NCI-H524 treated with DMSO at 0.1 percent for 48 hours (cell line): ENCODE results near the gene PHF2.

Source experiments
- DNase-seq: peaks from one replicate; lab custom pipeline; 2025; lab: John Stamatoyannopoulos, UW

Gene PHF2

DNA sequence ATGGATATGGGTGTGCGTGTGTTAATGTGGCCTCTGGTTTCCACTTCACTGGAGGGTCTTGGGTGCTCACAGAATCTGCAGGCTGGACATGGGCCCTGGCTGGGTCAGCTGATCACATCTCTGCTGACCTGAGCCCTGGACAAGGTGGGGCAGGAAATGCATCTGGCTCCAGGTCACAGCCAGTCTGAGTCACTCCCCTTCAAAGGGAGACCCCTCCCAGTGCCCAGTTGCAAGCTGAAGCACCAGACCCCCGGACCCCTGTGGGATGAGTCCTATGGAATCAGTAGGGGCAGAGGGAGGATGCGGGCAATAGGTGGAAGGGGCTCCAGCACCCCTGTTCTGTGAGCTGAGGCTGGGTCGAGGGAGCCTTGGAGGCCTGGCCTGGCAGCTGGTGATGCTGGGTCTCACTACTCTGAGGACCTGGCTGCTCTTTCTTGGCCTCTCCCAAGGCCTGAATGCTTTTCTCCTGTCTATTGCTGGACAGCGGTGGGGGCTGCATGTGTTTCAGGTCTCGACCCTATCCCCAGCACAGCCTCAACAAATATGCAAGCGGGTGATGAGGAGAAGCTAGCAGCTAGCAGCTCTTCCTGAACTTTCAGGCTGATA, 54.5 kb downstream of the PHF2 start:
- no peak for DNase-seq

DNA sequence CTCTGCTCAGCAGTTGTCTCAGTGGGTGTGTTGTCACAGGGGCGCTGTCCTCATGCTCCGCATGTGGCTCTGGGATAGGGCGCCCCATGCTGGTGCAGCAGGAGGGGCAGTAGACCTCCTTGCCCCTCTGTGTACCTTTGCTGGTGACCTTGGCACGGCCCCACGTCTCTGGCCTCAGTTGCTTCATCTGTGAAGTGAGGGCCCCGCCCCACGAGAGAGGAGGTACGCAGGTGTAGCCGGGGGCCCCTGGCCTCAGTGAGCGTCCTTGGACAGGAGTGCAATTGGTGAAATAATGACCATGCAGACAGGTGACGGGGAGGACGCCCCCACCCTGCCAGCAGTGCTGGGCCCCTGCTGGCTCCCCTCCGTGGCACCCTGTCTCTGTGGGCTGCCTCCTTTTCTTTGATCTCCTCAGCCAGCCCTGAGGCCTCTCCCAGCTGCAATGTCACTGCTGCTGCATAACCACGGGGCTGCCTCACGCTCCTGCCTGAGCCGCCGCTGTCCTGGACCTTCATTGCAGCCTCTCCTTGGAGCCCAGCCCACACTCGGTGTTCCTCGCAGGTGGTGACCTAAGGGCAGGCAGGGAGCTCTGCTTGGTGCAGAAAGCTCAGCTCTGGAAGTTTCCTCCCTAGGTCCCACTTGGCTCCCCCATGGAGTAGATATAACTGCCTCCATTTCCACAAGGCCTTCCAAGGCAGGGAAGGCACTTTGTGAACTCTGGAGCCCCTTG, 57.3 kb downstream of the PHF2 start:
- DNase-seq, result no peak

- no peak for DNase-seq
Observed at GRCh38 chr9:93634311-93635185, 58.2 kb downstream of the PHF2 start.

- no peak for DNase-seq
Observed at GRCh38 chr9:93635186-93636107, 59.1 kb downstream of the PHF2 start.

DNA sequence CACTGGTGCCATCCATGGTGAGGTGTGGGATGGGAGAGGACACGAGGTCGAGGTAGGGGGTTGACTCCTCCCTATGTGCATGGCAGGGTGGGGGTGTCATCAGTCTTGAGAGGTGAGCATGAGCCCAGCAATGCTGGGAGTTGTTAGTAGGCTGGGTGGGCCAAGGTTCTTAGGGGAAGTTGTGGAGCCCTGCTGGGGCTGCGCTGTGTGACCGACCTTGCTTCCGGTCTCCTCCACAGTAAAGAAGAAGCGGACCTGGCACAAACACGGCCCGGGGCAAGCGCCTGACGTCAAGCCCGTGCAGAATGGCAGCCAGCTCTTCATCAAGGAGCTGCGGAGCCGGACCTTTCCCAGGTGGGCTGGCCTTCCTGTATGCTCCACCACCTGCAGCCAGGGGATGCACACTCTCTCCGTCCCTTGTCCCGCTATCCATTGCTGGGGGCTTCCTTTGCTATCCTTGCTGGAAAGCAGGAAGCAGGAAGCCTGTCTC, 59.8 kb downstream of the PHF2 start:
- no peak for DNase-seq

DNA sequence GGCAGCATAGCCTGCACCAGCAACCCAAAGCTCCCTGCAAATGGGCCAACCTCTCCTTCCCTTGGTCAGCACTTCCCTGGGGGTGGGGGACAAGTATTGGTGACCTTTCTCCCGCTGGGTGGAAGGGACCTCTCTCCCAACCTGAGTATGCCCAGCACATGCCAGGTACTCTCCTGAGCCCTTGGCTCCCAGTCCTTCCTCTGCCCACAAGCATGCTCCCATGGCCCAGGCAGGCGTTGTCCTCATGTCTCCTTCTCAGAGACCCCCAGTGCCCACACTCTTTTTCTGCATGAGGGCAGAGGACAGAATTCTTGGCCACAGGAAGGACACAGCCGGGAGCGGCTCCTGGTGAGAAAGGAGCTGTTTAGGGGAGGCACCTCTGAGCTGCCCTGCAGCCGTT, 60.3 kb downstream of the PHF2 start:
- no peak for DNase-seq

- DNase-seq, result no peak
Observed at GRCh38 chr9:93637886-93638285, 61.5 kb downstream of the PHF2 start.

- no peak for DNase-seq
Observed at GRCh38 chr9:93640027-93640426, 63.6 kb downstream of the PHF2 start.

DNA sequence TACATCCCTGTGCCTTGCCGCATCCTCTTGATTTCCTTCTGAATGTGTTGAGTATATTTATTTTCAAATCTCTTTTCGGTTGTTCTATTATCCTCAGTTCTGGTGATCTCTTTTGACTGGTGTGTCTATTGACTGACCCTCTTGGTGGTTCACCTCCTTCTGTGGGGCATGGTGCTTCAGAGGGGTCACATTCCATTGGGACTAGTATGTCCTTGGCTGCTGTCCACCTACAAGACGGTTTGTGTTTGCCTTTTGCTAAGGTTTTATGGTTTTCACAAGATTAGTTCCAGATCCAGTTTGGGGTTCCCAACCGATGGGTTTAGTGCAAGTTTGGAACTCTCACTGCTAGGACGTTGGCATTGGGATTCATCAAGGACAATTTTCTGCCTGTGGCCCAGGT, 66.6 kb downstream of the PHF2 start:
- no peak for DNase-seq

- no peak for DNase-seq
Observed at GRCh38 chr9:93644397-93645088, 68.2 kb downstream of the PHF2 start.

GRCh38 chr9:93645149-93645889, 68.9 kb downstream of the PHF2 start:
- DNase-seq, result no peak

- DNase-seq, result no peak
Observed at GRCh38 chr9:93645921-93646639, 69.7 kb downstream of the PHF2 start.

DNA sequence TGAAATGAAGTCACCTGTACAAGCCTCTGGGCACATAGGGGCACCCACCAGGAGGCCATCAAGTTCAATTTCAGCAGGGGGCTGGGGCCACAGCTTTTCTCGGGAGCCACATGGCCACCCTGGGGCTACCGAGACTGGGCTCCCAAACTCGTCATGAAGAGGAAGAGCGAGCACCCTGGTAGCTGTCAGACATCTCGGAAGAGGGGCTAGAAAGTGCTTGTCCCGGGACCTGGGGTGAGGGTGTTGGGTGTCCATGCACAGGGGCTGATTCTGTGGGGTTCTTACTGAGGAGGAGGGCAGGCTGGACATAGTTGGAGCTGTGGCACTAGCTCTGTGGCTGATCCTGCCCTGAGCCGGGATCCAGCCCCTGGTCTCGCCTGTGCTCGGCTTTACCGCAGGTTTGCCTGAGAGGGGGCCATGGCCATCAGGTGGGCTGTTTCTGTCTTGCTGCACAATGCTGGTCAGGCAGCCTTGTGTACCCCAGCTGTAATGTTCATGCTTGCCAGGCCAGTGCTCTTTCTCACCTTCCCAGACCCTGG, 70.3 kb downstream of the PHF2 start:
- DNase-seq, result no peak

DNA sequence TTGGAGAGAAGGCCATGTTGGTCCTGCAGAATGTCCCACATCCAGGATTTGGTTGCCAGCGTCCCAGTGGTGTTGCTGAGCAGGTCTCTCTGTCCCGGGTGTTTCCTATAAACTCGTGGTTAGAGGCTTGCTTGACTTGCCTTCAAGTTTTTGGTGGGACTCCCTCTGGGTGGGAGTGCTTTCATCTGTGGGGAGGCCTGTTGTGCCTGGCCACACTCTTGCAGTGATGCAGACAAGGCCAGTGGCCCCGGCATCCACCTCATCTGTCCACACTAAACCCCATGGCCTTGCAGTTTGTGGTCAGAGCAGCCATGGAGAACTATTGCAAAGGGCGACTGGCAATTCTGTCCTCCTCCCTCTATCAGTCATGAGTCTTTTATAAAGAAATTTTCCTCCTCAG, 71.8 kb downstream of the PHF2 start:
- no peak for DNase-seq

DNA sequence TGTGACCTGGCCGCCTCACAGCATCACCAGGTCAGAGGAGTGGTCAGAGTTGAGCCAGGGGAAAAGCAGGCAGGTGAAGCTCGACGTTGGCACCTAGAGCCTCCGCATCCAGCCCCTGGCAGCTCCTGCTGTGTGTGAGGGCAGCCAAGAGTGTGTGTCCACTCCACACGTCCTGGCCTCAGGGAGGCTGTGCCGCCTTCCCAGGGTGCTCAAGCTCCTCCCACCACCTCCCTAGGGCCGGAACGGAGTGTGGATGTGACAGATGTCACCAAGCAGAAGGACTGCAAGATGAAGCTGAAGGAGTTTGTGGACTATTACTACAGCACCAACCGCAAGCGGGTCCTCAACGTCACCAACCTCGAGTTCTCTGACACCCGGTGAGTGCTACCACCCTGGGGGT, 72.5 kb downstream of the PHF2 start:
- DNase-seq, result no peak

GRCh38 chr9:93649610-93650261, 73.4 kb downstream of the PHF2 start:
- no peak for DNase-seq

- no peak for DNase-seq
Observed at GRCh38 chr9:93650448-93650847, 74.1 kb downstream of the PHF2 start.

DNA sequence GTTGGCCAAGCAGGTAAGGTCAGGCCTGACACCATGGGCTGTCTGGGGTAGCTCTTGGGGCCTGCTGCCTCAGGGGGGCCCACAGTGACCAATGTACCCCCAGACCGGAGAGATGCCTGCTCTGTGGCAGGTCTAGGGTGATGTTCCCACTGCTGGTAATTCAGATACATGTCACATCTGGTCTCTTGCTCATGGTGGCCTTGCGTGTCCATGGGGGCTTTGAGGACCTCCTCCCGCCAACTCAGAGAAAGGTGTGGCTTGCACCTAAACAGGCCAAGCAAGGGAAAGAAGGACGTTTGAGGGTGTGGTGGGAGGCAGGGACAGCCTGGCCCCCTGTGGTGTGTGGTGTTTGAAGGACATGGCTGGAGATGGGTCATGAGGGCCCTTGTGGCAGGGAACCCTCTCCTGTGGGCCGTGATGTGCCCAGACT, 75.2 kb downstream of the PHF2 start:
- DNase-seq, result no peak
